HG02943 (cell line): ENCODE results near the gene PPP4R1.

Source experiments
- ATAC-seq: cut with Tn5 transposase; IDR thresholded peaks from one replicate; pipeline ENCODE4 v1.9.1; 2021; ENCODE audit warnings: mild to moderate bottlenecking, low read depth, moderate library complexity; ENCODE audit not compliant: unreplicated experiment

Gene PPP4R1

GRCh38 chr18:9557250-9557943 is 57.0 kb downstream of the PPP4R1 start:
- ATAC-seq = no peak

- ATAC-seq = no peak
Observed at GRCh38 chr18:9552616-9553015, 61.7 kb downstream of the PPP4R1 start.

DNA sequence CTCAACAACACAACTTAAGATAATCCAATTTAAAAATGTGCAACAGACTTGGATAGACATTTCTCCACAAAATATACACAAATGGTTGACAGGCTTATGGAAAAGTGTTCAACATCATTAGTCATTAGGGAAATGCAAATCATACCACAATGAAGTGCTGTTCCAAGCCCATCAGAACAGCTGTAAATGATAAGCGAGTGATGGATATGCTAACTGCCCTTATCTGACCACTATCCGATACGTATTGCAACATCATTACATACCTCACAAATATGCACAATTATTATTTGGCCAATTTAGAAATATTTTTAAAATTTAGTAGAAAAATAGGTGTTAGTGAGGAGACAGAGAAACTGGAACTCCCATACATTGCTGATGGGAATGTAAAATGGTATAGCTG is 62.2 kb downstream of the PPP4R1 start:
- no peak for ATAC-seq

GRCh38 chr18:9550429-9550828 is 63.9 kb downstream of the PPP4R1 start:
- ATAC-seq = no peak

GRCh38 chr18:9549405-9549804 is 65.0 kb downstream of the PPP4R1 start:
- ATAC-seq = no peak

DNA sequence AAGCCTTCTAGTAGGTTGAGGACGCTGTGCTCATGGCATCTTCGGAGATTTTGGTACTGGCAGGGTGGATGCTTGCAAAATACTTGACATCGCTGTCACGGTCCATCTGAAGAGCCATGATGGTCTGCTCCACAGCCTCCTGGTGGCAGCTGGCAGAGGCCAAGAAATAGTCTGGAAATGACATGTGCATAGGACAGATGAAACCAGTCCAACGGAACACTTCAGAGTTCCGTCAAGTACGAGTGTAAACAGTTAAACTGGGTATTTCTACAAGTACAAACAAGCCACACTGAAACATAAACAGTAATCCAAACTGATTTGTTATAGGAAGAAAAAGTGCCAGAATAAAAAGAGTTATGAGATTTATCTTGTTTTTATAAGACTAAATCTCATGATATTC is 66.6 kb downstream of the PPP4R1 start:
- no peak for ATAC-seq

DNA sequence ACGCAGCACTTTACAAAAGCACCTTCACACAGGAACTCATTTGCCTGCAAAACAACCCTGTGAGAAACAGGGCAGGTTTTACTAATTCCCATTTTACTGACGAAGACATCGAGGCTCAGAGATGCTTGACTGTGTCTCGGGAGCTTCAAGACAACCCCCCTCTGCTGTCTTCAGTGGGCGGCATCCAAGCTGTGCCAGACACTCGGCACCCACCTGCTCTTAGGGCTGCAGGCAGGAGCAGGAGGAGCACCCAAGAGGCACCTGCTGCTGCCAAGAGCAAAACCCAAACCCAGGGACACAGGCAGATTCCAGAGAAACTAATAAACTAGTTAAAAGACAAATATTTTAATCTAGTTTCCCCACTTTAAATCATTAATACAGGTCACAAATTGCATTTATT is 67.9 kb downstream of the PPP4R1 start:
- no peak for ATAC-seq

GRCh38 chr18:9545029-9545428 is 69.3 kb downstream of the PPP4R1 start:
- ATAC-seq = no peak

- no peak for ATAC-seq
Observed at GRCh38 chr18:9542924-9543323, 71.4 kb downstream of the PPP4R1 start.

- ATAC-seq = no peak
Observed at GRCh38 chr18:9539938-9540337, 74.4 kb downstream of the PPP4R1 start.

GRCh38 chr18:9539283-9539682 is 75.1 kb downstream of the PPP4R1 start:
- no peak for ATAC-seq

GRCh38 chr18:9537677-9538076 is 76.7 kb downstream of the PPP4R1 start:
- ATAC-seq = no peak

DNA sequence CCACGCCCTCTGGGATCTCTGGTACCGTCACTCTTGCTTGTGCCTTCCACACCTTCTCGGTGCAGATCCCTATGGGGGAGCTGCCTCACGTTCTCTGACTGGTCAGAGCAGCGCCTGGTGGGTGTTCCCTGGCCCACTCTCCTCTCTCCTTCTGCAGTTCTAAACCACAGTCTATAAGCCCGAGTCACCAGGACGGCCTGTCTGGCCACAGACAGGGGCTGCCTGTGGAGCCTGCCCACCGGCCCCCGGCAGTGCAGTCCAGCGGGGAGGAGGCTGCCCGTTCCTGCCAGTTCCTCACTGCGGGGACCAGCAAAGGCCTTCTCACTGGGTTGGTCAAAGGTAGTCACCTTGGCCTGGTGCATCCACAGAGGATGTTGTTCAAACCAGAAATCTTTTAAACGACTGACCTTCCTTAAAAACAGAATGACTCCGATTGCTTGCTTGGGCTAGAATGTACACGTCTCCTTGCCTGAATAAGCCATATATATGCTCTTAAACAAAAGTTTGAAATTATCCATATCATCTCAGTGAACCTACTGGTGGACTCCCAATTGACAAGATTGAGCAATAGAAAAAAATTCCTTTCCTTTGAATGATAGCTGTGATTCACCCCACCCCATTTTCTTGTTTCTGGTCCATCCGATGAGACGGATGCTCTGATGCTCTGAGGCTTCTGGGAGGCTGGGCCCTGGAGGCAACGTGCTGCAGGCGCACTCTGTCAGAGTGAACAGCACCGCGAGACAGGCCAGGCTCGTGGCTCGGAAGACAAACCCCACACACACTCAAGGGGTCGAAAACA is 77.8 kb downstream of the PPP4R1 start:
- ATAC-seq = no peak

DNA sequence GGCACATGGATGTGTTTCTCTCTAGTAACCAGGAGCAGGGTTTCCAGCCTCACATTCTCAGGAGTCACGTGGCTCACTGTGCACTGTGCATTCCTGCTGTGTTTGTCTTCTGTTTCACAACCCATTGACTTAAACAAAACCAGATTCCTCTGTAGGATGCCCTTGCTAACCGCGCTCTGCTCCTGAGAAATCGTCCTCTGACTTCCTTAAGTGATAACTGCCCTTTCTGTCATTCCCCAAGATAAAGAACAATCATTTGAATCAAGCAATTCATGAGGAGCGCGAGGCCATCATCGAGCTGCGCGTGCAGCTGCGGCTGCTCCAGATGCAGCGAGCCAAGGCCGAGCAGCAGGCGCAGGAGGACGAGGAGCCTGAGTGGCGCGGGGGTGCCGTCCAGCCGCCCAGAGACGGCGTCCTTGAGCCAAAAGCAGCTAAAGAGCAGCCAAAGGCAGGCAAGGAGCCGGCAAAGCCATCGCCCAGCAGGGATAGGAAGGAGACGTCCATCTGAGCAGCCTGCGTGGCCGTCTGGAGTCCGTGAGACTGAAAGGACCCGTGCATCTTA is 78.8 kb downstream of the PPP4R1 start:
- ATAC-seq = no peak

GRCh38 chr18:9534844-9535243 is 79.5 kb downstream of the PPP4R1 start:
- ATAC-seq = no peak

GRCh38 chr18:9531791-9532410 is 82.5 kb downstream of the PPP4R1 start:
- ATAC-seq = no peak

- no peak for ATAC-seq
Observed at GRCh38 chr18:9530226-9531009, 83.9 kb downstream of the PPP4R1 start.

GRCh38 chr18:9526458-9526857 is 87.9 kb downstream of the PPP4R1 start:
- no peak for ATAC-seq

DNA sequence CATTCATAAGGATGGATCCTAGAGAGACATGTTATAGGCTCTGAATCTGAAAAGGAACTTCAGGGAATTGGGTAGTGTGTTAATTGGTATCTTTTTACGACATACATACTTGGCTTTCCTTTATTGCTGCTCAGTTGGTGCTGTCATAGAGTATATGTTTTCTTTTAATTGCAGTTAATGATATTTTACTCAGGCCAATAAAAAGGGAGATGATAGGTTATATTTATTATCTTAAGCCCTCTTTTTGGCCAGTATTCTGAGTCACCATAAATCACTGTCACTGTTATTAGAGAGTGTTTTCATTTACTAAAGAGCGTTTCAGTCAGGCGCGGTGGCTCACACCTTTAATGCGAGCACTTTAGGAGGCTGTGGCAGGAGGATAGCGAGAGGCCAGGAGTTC is 91.4 kb downstream of the PPP4R1 start:
- no peak for ATAC-seq

DNA sequence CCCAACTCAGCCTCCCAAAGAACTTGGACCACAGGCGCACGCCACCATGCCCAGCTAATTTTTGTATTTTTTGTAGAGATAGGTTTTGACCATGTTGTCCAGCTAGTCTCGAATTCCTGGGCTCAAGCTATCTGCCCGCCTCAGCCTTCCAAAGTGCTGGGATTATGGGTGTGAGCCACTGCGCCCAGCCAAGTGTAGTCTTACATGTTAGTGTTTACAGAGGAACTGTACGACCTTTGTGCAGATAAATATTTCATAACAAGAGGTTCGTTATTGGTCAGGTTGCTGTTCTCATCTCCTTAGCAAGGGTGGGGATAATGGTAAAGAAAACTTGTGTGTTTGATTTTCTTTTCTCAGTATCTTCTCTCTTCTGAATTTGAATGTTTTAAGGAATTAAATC is 92.6 kb downstream of the PPP4R1 start:
- no peak for ATAC-seq

DNA sequence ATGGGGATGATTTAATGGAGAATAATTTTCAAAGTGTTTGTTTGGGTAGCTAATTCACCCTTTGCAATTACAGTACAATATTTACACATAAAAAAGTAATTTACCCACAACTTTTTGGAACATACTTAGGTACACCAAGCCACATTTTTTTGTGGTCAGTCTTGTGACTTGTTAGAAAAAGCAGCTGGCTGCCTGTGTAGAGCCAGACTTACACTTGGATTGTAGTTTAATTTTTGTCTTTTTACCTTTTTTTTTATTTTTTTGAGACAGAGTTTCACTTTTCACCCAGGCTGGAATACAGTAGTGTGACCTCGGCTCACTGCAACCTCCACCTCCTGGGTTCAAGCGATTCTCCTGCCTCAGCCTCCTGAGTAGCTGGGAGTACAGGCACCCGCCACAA is 93.7 kb downstream of the PPP4R1 start:
- ATAC-seq = no peak
